Brain pericyte (primary cell): ENCODE data around the gene RPS26.
"Not testable (repeated sequence)": the region's sequence is repeated elsewhere in the genome, so short reads cannot be mapped to it uniquely, and the experiment has no call there.

Source experiments
- DNase-seq: peaks from one replicate; pipeline ENCODE4 v3.0.0-alpha.2; 2012; ENCODE audit warnings: low read depth, low spot score

The RPS26 gene

GRCh38 chr12:56041552-56042429 is at the start of gene RPS26:
RPS26 (plus strand) TSS chr12:56041918; CDS start chr12:56042167, 249 bp downstream.
- peak; percentile 98 for DNase-seq

- no peak for DNase-seq
These were observed 48.4 kb upstream of the RPS26 start for GRCh38 chr12:55993230-55993853.

GRCh38 chr12:55995366-55995765 is 46.4 kb upstream of the RPS26 start:
- DNase-seq = no peak

GRCh38 chr12:55996201-55996714 is 45.5 kb upstream of the RPS26 start:
- DNase-seq = no peak

GRCh38 chr12:55996715-55997534 is 44.8 kb upstream of the RPS26 start, which contains the start of gene SUOX:
SUOX (plus strand) TSS chr12:55997276; CDS start chr12:56002222, 4,946 bp downstream.
- DNase-seq = peak; percentile 88

- no peak for DNase-seq
These were observed 44.2 kb upstream of the RPS26 start for GRCh38 chr12:55997535-55997859.

- not testable (repeated sequence) for DNase-seq
These were observed 42.2 kb upstream of the RPS26 start for GRCh38 chr12:55999522-55999921.

GRCh38 chr12:55999999-56000540 is 41.6 kb upstream of the RPS26 start:
- not testable (repeated sequence) for DNase-seq

- no peak for DNase-seq
These were observed 40.1 kb upstream of the RPS26 start for GRCh38 chr12:56001487-56002100.

GRCh38 chr12:56003376-56003775 is 38.3 kb upstream of the RPS26 start:
- DNase-seq = not testable (repeated sequence)

GRCh38 chr12:56004211-56004610 is 37.5 kb upstream of the RPS26 start:
- DNase-seq = no peak

GRCh38 chr12:56007564-56008559 is 33.9 kb upstream of the RPS26 start:
- no peak for DNase-seq

- DNase-seq = no peak
These were observed 31.6 kb upstream of the RPS26 start for GRCh38 chr12:56010111-56010570.

- DNase-seq = no peak
These were observed 30.1 kb upstream of the RPS26 start for GRCh38 chr12:56011509-56012090.

GRCh38 chr12:56013482-56013881 is 28.2 kb upstream of the RPS26 start:
- no peak for DNase-seq

- DNase-seq = no peak
These were observed 27.5 kb upstream of the RPS26 start for GRCh38 chr12:56014205-56014604.

- DNase-seq = no peak
These were observed 24.5 kb upstream of the RPS26 start for GRCh38 chr12:56017181-56017580.

GRCh38 chr12:56018356-56018755 is 23.4 kb upstream of the RPS26 start:
- DNase-seq = no peak

GRCh38 chr12:56020423-56021184 is 21.1 kb upstream of the RPS26 start, which contains the start of gene IKZF4:
IKZF4 (plus strand) TSS chr12:56021043; CDS start chr12:56021494, 451 bp downstream.
- DNase-seq = no peak
